ENCODE data around the gene MRPS27.
A peak's percentile ranks its signal among the peaks of the same experiment; 100 is the strongest.
"Not testable (repeated sequence)": the region's sequence is repeated elsewhere in the genome, so short reads cannot be mapped to it uniquely, and the experiment has no call there.

MRPS27 gene

GRCh38 chr5:72202331-72202825 is 117.7 kb downstream of the MRPS27 start:
- DNase-seq (ENCODE audit: low read depth), result no peak

- no peak for DNase-seq (ENCODE audit: low read depth)
Measured at GRCh38 chr5:72199681-72200080, 120.4 kb downstream of the MRPS27 start.

GRCh38 chr5:72197393-72197792 is 122.6 kb downstream of the MRPS27 start:
- DNase-seq (ENCODE audit: low read depth), result no peak

GRCh38 chr5:72195581-72195980 is 124.5 kb downstream of the MRPS27 start:
- DNase-seq (ENCODE audit: low read depth), result no peak

GRCh38 chr5:72194846-72195245 is 125.2 kb downstream of the MRPS27 start:
- no peak for DNase-seq (ENCODE audit: low read depth)

GRCh38 chr5:72191404-72191803 is 128.6 kb downstream of the MRPS27 start:
- DNase-seq (ENCODE audit: low read depth), result no peak

GRCh38 chr5:72189146-72189545 is 130.9 kb downstream of the MRPS27 start:
- DNase-seq (ENCODE audit: low read depth), result no peak

- no peak for DNase-seq (ENCODE audit: low read depth)
Measured at GRCh38 chr5:72188166-72188565, 131.9 kb downstream of the MRPS27 start.

- no peak for DNase-seq (ENCODE audit: low read depth)
Measured at GRCh38 chr5:72187388-72188075, 132.5 kb downstream of the MRPS27 start.

GRCh38 chr5:72185496-72186329 is 134.3 kb downstream of the MRPS27 start:
- DNase-seq (ENCODE audit: low read depth), result peak; percentile 68

GRCh38 chr5:72184408-72184807 is 135.6 kb downstream of the MRPS27 start:
- no peak for DNase-seq (ENCODE audit: low read depth)

- DNase-seq (ENCODE audit: low read depth), result no peak
Measured at GRCh38 chr5:72183101-72183520, 136.9 kb downstream of the MRPS27 start.

- DNase-seq (ENCODE audit: low read depth), result no peak
Measured at GRCh38 chr5:72182686-72183085, 137.4 kb downstream of the MRPS27 start.

- no peak for DNase-seq (ENCODE audit: low read depth)
Measured at GRCh38 chr5:72180925-72181324, 139.1 kb downstream of the MRPS27 start.

GRCh38 chr5:72179816-72180440 is 140.1 kb downstream of the MRPS27 start:
- DNase-seq (ENCODE audit: low read depth), result no peak

GRCh38 chr5:72179028-72179815 is 140.8 kb downstream of the MRPS27 start:
- DNase-seq (ENCODE audit: low read depth), result peak; percentile 75

- DNase-seq (ENCODE audit: low read depth), result no peak
Measured at GRCh38 chr5:72177538-72177937, 142.5 kb downstream of the MRPS27 start.

GRCh38 chr5:72172786-72173185 is 147.3 kb downstream of the MRPS27 start:
- DNase-seq (ENCODE audit: low read depth), result no peak

- DNase-seq (ENCODE audit: low read depth), result no peak
Measured at GRCh38 chr5:72171667-72172066, 148.4 kb downstream of the MRPS27 start.

GRCh38 chr5:72171181-72171580 is 148.9 kb downstream of the MRPS27 start:
- DNase-seq (ENCODE audit: low read depth), result not testable (repeated sequence)

GRCh38 chr5:72170101-72170500 is 149.9 kb downstream of the MRPS27 start:
- DNase-seq (ENCODE audit: low read depth), result no peak
